K562 (cell line): ENCODE measurements around the gene PRKCE. TPM values are rescaled to one million over a fixed set of nuclear protein-coding genes. Genes with fewer than 3 reads are reported as not detected.

Source experiments
- ATAC-seq: fragments of 200-7000 bp; cut with Tn5 transposase; 3 replicates; pipeline ENCODE4 v1.9.1; 2020; ENCODE audit warnings: moderate library complexity
- BruUV-seq: library from RNA; stranded (reverse); fragments of 400-500 nt; replicated peaks from 2 replicates; lab custom pipeline; 2021; lab: Mats Ljungman, UMichigan
- CTCF ChIA-PET: fragments of 300-600 bp; formaldehyde crosslinking; extraction: SDS; loops from one replicate; lab custom pipeline; 2021; ENCODE audit warnings: low intra/inter-chr PET ratio; lab: Yijun Ruan, JAX
- POLR2A ChIA-PET: fragments of 300-600, 350-650 bp; sonication (Branson Sonifier 250); formaldehyde crosslinking; extraction: SDS; loops from one replicate; lab custom pipeline; 2021; ENCODE audit warnings: antibody characterized with exemption, inconsistent platforms; lab: Yijun Ruan, JAX
- DNase-seq, 4 experiments: peaks; one replicate each; pipeline versions ENCODE4 v3.0.0 to v3.0.0-alpha.2; 2011 to 2018; ENCODE audit warnings: low spot score in 3 of 4, mixed read lengths in 3 of 4; ENCODE audit errors: extremely low read depth in 1 of 4
- FAIRE-seq: peaks from 2 replicates; lab custom pipeline; 2011; peaks lifted over from hg19 to GRCh38; lab: Jason Lieb, UNC
- H2AFZ ChIP-seq: 2 replicates; pipeline ENCODE4 v1.6.0; 2011; ENCODE audit warnings: low read depth, low read length, control low read depth, inconsistent platforms
- H3K27ac ChIP-seq: fragments of 200-600 bp; 3 replicates; pipeline ENCODE4 v1.8.0; 2011; ENCODE audit warnings: low read depth, mild to moderate bottlenecking, control low read depth, inconsistent platforms, low read length, moderate library complexity, mixed read lengths; ENCODE audit errors: extremely low read depth
- H3K27me3 ChIP-seq, 2 experiments: fragments of 300-600 bp in 1 of 2; 2 replicates in 1 of 2; 3 replicates in 1 of 2; pipeline versions ENCODE4 v1.6.0 to v1.8.0; 2011; ENCODE audit warnings: inconsistent platforms in 2 of 2, low read length in 2 of 2, mild to moderate bottlenecking in 1 of 2, mixed read lengths in 1 of 2, moderate library complexity in 1 of 2; ENCODE audit not compliant: control insufficient read depth in 2 of 2, insufficient read depth in 2 of 2
- H3K36me3 ChIP-seq: fragments of 300-600 bp; 3 replicates; pipeline ENCODE4 v1.8.0; 2011; ENCODE audit warnings: mild to moderate bottlenecking, low read length, inconsistent platforms; ENCODE audit not compliant: control insufficient read depth, insufficient read depth
- H3K4me1 ChIP-seq, 2 experiments: fragments of 200-600 bp in 1 of 2; replicated peaks in 1 of 2; 2 replicates in 1 of 2; 3 replicates in 1 of 2; pipeline versions ENCODE4 v1.5.1 to v1.8.0; 2011; ENCODE audit warnings: inconsistent platforms in 2 of 2, low read length in 2 of 2, mild to moderate bottlenecking in 1 of 2, mixed read lengths in 1 of 2, moderate library complexity in 1 of 2; ENCODE audit not compliant: control insufficient read depth in 2 of 2, insufficient read depth in 2 of 2
- H3K4me2 ChIP-seq: 2 replicates; pipeline ENCODE4 v1.6.1; 2011; ENCODE audit warnings: low read length, control low read depth, inconsistent platforms, mixed read lengths; ENCODE audit not compliant: insufficient read depth
- H3K4me3 ChIP-seq: fragments of 200-600 bp; sonication (generic), shearing (Covaris generic); 2 replicates; pipeline ENCODE4 v1.5.1; 2016; ENCODE audit warnings: control low read depth, inconsistent platforms
- H3K79me2 ChIP-seq: fragments of 200-600 bp; 3 replicates; pipeline ENCODE4 v1.8.0; 2011; ENCODE audit warnings: low read length, inconsistent platforms; ENCODE audit not compliant: control insufficient read depth, insufficient read depth
- H3K9ac ChIP-seq, 2 experiments: 2 replicates each; pipeline versions ENCODE4 v1.6.0 to v1.6.1; 2011; ENCODE audit warnings: low read depth in 2 of 2, low read length in 2 of 2, control low read depth in 1 of 2, inconsistent platforms in 1 of 2, mild to moderate bottlenecking in 1 of 2, mixed read lengths in 1 of 2; ENCODE audit not compliant: insufficient read depth in 1 of 2
- H3K9me1 ChIP-seq: one replicate; pipeline ENCODE4 v1.6.0; 2011; ENCODE audit warnings: inconsistent platforms, mild to moderate bottlenecking, low read length, moderate library complexity; ENCODE audit not compliant: control insufficient read depth, insufficient read depth
- H3K9me3 ChIP-seq: replicated peaks from 2 replicates; pipeline ENCODE4 v1.5.1; 2011; ENCODE audit warnings: low read depth, low read length, inconsistent platforms; ENCODE audit not compliant: control insufficient read depth, insufficient read depth
- H4K20me1 ChIP-seq: replicated peaks from 2 replicates; pipeline ENCODE4 v1.6.1; 2011; ENCODE audit warnings: low read length, inconsistent platforms, mixed read lengths; ENCODE audit not compliant: control insufficient read depth, insufficient read depth
- CHD4 ChIP-seq: fragments of 200-600 bp; sonication (generic); IDR thresholded peaks from 3 replicates; pipeline ENCODE4 v1.6.1; 2012; ENCODE audit warnings: low read depth, mild to moderate bottlenecking, mixed read lengths, low read length, inconsistent platforms; ENCODE audit not compliant: insufficient read depth, insufficient replicate concordance, poor library complexity, severe bottlenecking
- E2F1 ChIP-seq: sonication (generic); formaldehyde crosslinking; IDR thresholded peaks from 2 replicates; pipeline ENCODE4 v1.8.1; 2023; ENCODE audit warnings: mild to moderate bottlenecking, missing genetic modification reagents, moderate library complexity
- MYBL2 ChIP-seq, 2 experiments: fragments of 450-650 bp in 1 of 2; sonication (generic) in 1 of 2; formaldehyde crosslinking in 1 of 2; IDR thresholded peaks; 2 replicates each; pipeline versions ENCODE4 v1.6.1 to v1.8.1; 2017 to 2022; ENCODE audit warnings: borderline replicate concordance in 1 of 2, inconsistent platforms in 1 of 2, low read depth in 1 of 2, mild to moderate bottlenecking in 1 of 2, missing genetic modification reagents in 1 of 2, moderate library complexity in 1 of 2
- POLR2H ChIP-seq: IDR thresholded peaks from 2 replicates; pipeline ENCODE4 v1.6.1; 2016; ENCODE audit warnings: missing genetic modification characterization, low read depth, mild to moderate bottlenecking, control low read depth, missing compliant biosample characterization, moderate library complexity
- SIN3B ChIP-seq: fragments of 450-650 bp; IDR thresholded peaks from 2 replicates; pipeline ENCODE4 v1.6.1; 2017; ENCODE audit warnings: low read depth, mild to moderate bottlenecking, moderate library complexity
- SREBF1 ChIP-seq: fragments of 150-350 bp; IDR thresholded peaks from 2 replicates; pipeline ENCODE4 v1.6.1; 2014; ENCODE audit warnings: antibody characterized with exemption, low read depth, low read length, borderline replicate concordance
- STAT6 ChIP-seq: sonication (generic); formaldehyde crosslinking; IDR thresholded peaks from 2 replicates; pipeline ENCODE4 v1.8.1; 2023; ENCODE audit warnings: mild to moderate bottlenecking, missing genetic modification reagents
- WGBS: fragments of 100-300 bp; shearing (Covaris generic); methylation state at CpG from one replicate; pipeline ENCODE4 v1.1.6; 2016; ENCODE audit warnings: low coverage, mixed read lengths; ENCODE audit not compliant: insufficient coverage; ENCODE audit errors: missing lambda C conversion rate; 5-methylcytosine and 5-hydroxymethylcytosine counted together
- in situ Hi-C: fragments of 300-500 bp; cut with MboI; formaldehyde crosslinking; loops from 4 replicates; pipeline ENCODE4 v1.15.0; 2018; ENCODE audit warnings: inconsistent platforms, mixed read lengths
- intact Hi-C: fragments of 100-400 bp; cut with micrococcal nuclease; formaldehyde crosslinking; loops from 2 replicates; pipeline ENCODE4 v1.14.2; 2022
- polyA plus RNA-seq, 8 experiments: library from polyadenylated mRNA; depleted of rRNA in 4 of 8; stranded (reverse) in 5 of 8; unstranded in 3 of 8; fragments of >200 nt; fragmentation: Nextera tagmentation in 2 of 8; fragmentation: Illumina TruSeq in 1 of 8; extraction: Ambion mirVana in 2 of 8; extraction: Trizol in 1 of 8; gene quantifications; 2 replicates each; pipeline versions ENCODE4 v1.2.1 to v1.2.3, GENCODE V29; 2011 to 2014; ENCODE audit warnings: inconsistent platforms in 1 of 8, missing spikeins in 1 of 8
- total RNA-seq, 7 experiments: library from RNA; depleted of rRNA in 6 of 7; stranded (reverse); fragments of >200 nt in 6 of 7; fragmentation: Illumina TruSeq in 2 of 7; extraction: Trizol in 2 of 7; gene quantifications; 2 replicates each; pipeline versions ENCODE4 v1.2.1 to v1.2.3, GENCODE V29; 2011 to 2021; ENCODE audit warnings: low replicate concordance in 1 of 7

Gene PRKCE
- total and polyA plus RNA-seq, 9 of the 15 experiments (the other 6 are each of a cell fraction or from before 2014, with no cell fraction given), result 0.06 to 1.0 (median 0.22) TPM; not detected in 1

- Histone ChIP-seq H3K9me3 (no peaks in the 10 kb centered on the region), H3K9ac (no peak overlapping the region), H3K79me2 (no peaks in the 10 kb centered on the region), H2AFZ (no peak overlapping the region), H3K4me2 (no peak overlapping the region), H3K4me3 (no peak overlapping the region), H4K20me1 (0 out of 2 replicates have a peak, but pooled peaks cover 4% of the 10 kb centered on the region), H3K36me3 (no peaks in the 10 kb centered on the region), H3K27me3 (peaks cover 7 to 47% of the 10 kb centered on the region in 2 experiments; a peak in 2 of 5 replicates), H3K27ac (no peak overlapping the region), H3K9me1 (no peaks in the 10 kb centered on the region), H3K4me1 (no peaks in the 10 kb centered on the region)
- ChIA-PET CTCF (no interaction called here), POLR2A (interaction anchor here (0.7 to 0.8 kb wide), 2 partner anchors 8 to 204 kb away, joined by 3 read pairs; no protein-coding TSS in a partner anchor)
- BruUV-seq, result no TSS peak
- intact Hi-C loops, result no loop called here
- in situ Hi-C loops, result loop anchor here (25.0 kb wide), 1 partner anchor 1337 kb away; no protein-coding TSS in a partner anchor
- FAIRE-seq (no peak), ATAC-seq (no peak), DNase-seq (no peak)
- 1% methylated on average over 7 of the region's 7 CpGs for WGBS
- TF ChIP-seq SREBF1 (no peak), POLR2H (tag) (no peak), STAT6 (no peak), CHD4 (no peak), SIN3B (no peak), MYBL2 (IDR thresholded peaks at IDR 0.05; ENCODE audit: low read depth) (no peak), MYBL2 (CRISPR knock-in tag; IDR thresholded peaks at IDR 0.05; ENCODE audit: borderline replicate concordance) (no peak), E2F1 (CRISPR knock-in tag) (no peak)
Measured at GRCh38 chr2:45974762-45975408, 323.4 kb downstream of the PRKCE start.
